Measurements from ENCODE around the gene FADS2.
A peak's percentile ranks its signal among the peaks of the same experiment; 100 is the strongest.

The FADS2 gene

DNA sequence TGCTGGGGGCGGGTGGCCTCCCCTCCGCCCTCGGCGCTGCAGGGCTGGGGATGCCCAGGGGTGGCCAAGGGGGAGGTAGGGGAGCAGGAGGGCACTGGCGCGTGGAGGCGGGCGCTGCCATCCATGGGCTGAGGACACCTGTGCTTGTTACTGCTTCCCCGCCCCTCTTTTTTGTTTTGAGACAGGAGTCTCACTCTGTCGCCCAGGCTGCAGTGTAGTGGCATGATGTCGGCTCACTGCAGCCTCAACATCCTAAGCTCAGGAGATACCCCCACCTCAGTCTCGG is 63.9 kb downstream of the FADS2 start:
- H3K36me3 ChIP-seq (ENCODE audit: control insufficient read depth, insufficient read depth, low read length) = no peaks in the 10 kb centered on the region
- H3K9me3 ChIP-seq (ENCODE audit: control insufficient read depth, low read length) = no peaks in the 10 kb centered on the region
- no peak overlapping the region for H3K9ac ChIP-seq
- H3K27ac ChIP-seq = no peak overlapping the region
- H2AFZ ChIP-seq = peak overlapping the region; percentile 70
- H3K4me3 ChIP-seq (ENCODE audit: low read depth, low read length) = peak overlapping the region; percentile 46
- TF ChIP-seq, protein P1, sequence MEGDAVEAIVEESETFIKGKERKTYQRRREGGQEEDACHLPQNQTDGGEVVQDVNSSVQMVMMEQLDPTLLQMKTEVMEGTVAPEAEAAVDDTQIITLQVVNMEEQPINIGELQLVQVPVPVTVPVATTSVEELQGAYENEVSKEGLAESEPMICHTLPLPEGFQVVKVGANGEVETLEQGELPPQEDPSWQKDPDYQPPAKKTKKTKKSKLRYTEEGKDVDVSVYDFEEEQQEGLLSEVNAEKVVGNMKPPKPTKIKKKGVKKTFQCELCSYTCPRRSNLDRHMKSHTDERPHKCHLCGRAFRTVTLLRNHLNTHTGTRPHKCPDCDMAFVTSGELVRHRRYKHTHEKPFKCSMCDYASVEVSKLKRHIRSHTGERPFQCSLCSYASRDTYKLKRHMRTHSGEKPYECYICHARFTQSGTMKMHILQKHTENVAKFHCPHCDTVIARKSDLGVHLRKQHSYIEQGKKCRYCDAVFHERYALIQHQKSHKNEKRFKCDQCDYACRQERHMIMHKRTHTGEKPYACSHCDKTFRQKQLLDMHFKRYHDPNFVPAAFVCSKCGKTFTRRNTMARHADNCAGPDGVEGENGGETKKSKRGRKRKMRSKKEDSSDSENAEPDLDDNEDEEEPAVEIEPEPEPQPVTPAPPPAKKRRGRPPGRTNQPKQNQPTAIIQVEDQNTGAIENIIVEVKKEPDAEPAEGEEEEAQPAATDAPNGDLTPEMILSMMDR (IDR thresholded peaks at IDR 0.05) = no peak
- no peaks in the 10 kb centered on the region for H3K79me2 ChIP-seq
- H3K27me3 ChIP-seq (ENCODE audit: control insufficient read depth, insufficient read depth, low read length) = no peaks in the 10 kb centered on the region
- peak overlapping the region; percentile 78 for H3K4me2 ChIP-seq (ENCODE audit: low read length)
- no peaks in the 10 kb centered on the region for H3K4me1 ChIP-seq

DNA sequence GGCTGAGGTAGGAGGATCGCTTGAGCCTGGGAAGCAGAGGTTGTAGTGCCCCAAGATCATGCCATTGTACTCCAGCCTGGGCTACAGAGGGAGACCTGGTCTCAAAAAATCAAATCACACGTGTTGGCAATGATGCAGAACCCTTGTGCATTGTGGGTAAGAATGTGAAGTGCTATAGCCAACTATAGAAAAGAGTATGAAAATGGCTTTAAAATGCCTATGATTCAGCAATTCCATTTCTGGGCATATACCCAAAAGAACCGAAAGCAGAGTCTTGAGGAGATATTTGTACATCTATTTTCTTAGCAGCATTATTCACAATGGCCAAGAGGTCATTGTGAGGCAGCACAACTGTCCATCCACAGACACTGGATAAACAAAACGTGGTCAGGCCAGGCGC is 65.9 kb downstream of the FADS2 start:
- no peaks in the 10 kb centered on the region for H3K4me1 ChIP-seq
- H2AFZ ChIP-seq = no peak overlapping the region
- H3K4me3 ChIP-seq (ENCODE audit: low read depth, low read length) = no peak overlapping the region
- H3K27me3 ChIP-seq (ENCODE audit: control insufficient read depth, insufficient read depth, low read length) = no peaks in the 10 kb centered on the region
- H3K9me3 ChIP-seq (ENCODE audit: control insufficient read depth, low read length) = no peaks in the 10 kb centered on the region
- no peak overlapping the region for H3K4me2 ChIP-seq (ENCODE audit: low read length)
- TF ChIP-seq, protein P1 (IDR thresholded peaks at IDR 0.05) = no peak
- H3K27ac ChIP-seq = no peak overlapping the region
- no peaks in the 10 kb centered on the region for H3K79me2 ChIP-seq
- no peak overlapping the region for H3K9ac ChIP-seq
- H3K36me3 ChIP-seq (ENCODE audit: control insufficient read depth, insufficient read depth, low read length) = no peaks in the 10 kb centered on the region

DNA sequence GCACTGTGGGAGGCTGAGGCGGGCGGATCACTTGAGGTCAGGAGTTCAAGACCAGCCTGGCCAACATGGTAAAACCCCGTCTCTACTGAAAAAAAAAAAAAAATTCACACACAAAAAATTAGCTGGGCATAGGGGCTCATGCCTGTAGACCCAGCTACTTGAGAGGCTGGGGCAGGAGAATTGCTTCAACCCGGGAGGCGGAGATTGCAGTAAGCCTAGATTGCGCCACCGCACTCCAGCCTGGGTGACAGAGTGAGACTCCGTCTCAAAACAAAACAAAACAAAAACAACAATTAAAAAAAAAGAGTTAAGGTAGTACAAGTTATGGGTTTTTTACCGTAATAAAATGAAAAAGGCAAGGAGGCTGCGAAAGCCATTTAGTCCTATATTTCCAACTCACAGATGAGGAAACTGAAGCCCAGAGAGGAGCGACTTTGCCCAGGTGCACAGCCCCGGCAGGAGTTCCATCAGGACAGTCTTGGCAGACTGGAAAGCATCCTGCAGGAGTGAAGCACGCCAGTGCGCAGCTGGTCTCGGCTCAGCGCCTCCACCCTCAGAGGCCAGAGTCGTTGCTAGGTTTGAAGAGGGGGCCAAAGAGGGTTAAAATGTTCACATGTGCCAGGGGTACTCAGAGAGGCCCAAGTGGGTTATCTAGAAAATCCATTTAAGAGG is 67.1 kb downstream of the FADS2 start:
- H3K27ac ChIP-seq = no peak overlapping the region

DNA sequence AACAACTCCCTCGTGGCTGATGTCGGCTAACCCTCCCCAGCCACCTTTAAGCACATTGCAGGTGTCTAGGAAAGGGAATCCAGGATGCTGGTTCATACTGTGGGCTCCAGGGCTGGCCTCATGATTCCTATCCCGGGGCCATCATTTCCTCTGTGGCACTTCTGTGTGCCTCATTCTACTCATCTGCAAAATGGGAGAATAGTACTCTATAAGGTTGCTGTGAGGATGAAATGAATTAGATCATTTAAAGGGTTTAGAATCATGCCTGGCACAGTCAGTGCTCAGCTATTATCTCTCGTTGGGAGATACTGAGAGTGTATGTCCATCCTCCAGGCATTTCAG is 67.6 kb downstream of the FADS2 start:
- TF ChIP-seq, protein P1 (IDR thresholded peaks at IDR 0.05) = no peak
- H3K27ac ChIP-seq = no peak overlapping the region
- H3K4me2 ChIP-seq (ENCODE audit: low read length) = no peak overlapping the region
- H3K79me2 ChIP-seq = no peaks in the 10 kb centered on the region
- H3K4me3 ChIP-seq (ENCODE audit: low read depth, low read length) = no peak overlapping the region
- no peak overlapping the region for H2AFZ ChIP-seq
- no peaks in the 10 kb centered on the region for H3K36me3 ChIP-seq (ENCODE audit: control insufficient read depth, insufficient read depth, low read length)
- no peaks in the 10 kb centered on the region for H3K27me3 ChIP-seq (ENCODE audit: control insufficient read depth, insufficient read depth, low read length)
- H3K4me1 ChIP-seq = no peaks in the 10 kb centered on the region
- no peaks in the 10 kb centered on the region for H3K9me3 ChIP-seq (ENCODE audit: control insufficient read depth, low read length)
- no peak overlapping the region for H3K9ac ChIP-seq

More for the DNA sequence above, 67.1 kb downstream of the FADS2 start:
- no peaks in the 10 kb centered on the region for H3K27me3 ChIP-seq (ENCODE audit: control insufficient read depth, insufficient read depth, low read length)
- no peak overlapping the region for H3K4me3 ChIP-seq (ENCODE audit: low read depth, low read length)
- no peaks in the 10 kb centered on the region for H3K36me3 ChIP-seq (ENCODE audit: control insufficient read depth, insufficient read depth, low read length)
- no peak overlapping the region for H3K4me2 ChIP-seq (ENCODE audit: low read length)
- no peaks in the 10 kb centered on the region for H3K4me1 ChIP-seq
- TF ChIP-seq, protein P1 (IDR thresholded peaks at IDR 0.05) = no peak
- no peaks in the 10 kb centered on the region for H3K9me3 ChIP-seq (ENCODE audit: control insufficient read depth, low read length)
- no peak overlapping the region for H3K9ac ChIP-seq
- H3K79me2 ChIP-seq = no peaks in the 10 kb centered on the region
- no peak overlapping the region for H2AFZ ChIP-seq

DNA sequence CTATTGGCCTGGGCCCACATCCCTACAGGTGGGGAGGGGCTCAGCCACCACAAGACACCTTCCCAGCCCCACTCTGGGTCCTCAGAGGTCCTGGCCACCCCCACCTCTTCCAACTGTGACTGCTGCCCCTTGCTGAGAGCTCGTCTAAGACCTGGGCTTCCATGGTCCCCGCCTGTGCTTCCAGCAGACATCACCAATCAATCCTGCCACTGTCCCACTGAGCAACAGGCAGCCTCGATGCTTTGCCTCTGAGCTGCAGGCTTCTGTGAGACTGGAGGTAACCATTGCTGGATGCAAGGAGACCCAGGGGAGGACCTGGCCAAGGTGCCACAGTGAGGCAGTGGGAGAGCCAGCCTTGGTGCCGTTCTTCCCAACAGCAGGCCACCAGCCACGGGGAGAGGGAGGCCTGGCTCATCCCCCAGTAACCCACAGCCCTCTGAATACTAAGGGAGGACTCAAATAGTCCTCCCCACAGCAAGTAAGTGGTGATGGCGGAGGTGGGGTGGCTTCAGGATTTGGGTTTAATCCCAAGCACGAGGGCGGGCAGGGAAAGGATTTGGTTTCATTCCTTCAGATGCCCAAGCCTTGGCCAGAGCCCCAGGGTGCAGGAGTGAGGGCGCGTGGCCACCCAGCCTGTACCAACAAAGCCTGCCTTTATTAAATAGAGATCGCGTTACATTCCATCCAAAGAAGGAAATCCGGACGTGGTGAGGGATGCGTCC is 68.7 kb downstream of the FADS2 start:
- Histone ChIP-seq H3K9me3 (ENCODE audit: control insufficient read depth, low read length) (no peaks in the 10 kb centered on the region), H3K9ac (no peak overlapping the region), H3K79me2 (no peaks in the 10 kb centered on the region), H2AFZ (no peak overlapping the region), H3K4me3 (ENCODE audit: low read depth, low read length) (no peak overlapping the region), H3K27ac (no peak overlapping the region), H3K36me3 (ENCODE audit: control insufficient read depth, insufficient read depth, low read length) (no peaks in the 10 kb centered on the region), H3K4me2 (ENCODE audit: low read length) (no peak overlapping the region), H3K27me3 (ENCODE audit: control insufficient read depth, insufficient read depth, low read length) (no peaks in the 10 kb centered on the region), H3K4me1 (no peaks in the 10 kb centered on the region)
- TF ChIP-seq, protein P1 (IDR thresholded peaks at IDR 0.05) = no peak
